Fibroblast of skin of abdomen (primary cell): ENCODE measurements around the gene COL12A1.
"Not testable (repeated sequence)": the region's sequence is repeated elsewhere in the genome, so short reads cannot be mapped to it uniquely, and the experiment has no call there.

Source experiments
- DNase-seq: peaks from one replicate; pipeline ENCODE4 v3.0.0-alpha.2; 2013

COL12A1 gene

GRCh38 chr6:75211920-75212590, 6.2 kb upstream of the COL12A1 start:
- no peak for DNase-seq

- peak; percentile 72 for DNase-seq
Observed at GRCh38 chr6:75210885-75211739, 5.3 kb upstream of the COL12A1 start.

GRCh38 chr6:75209184-75209723, 3.4 kb upstream of the COL12A1 start:
- no peak for DNase-seq

- DNase-seq = peak; percentile 87
Observed at GRCh38 chr6:75208298-75209183, 2.7 kb upstream of the COL12A1 start.

GRCh38 chr6:75206576-75207342, 906 bp upstream of the COL12A1 start:
- DNase-seq = no peak

GRCh38 chr6:75204959-75205775, 686 bp downstream of the COL12A1 start:
- DNase-seq = peak; percentile 85

GRCh38 chr6:75204217-75204958, 1.5 kb downstream of the COL12A1 start:
- peak; percentile 95 for DNase-seq

GRCh38 chr6:75203721-75204120, 2.1 kb downstream of the COL12A1 start:
- DNase-seq = peak; percentile 49

- DNase-seq = peak; percentile 42
Observed at GRCh38 chr6:75202676-75203131, 3.1 kb downstream of the COL12A1 start.

- peak; percentile 30 for DNase-seq
Observed at GRCh38 chr6:75201901-75202672, 3.8 kb downstream of the COL12A1 start.

GRCh38 chr6:75201021-75201420, 4.8 kb downstream of the COL12A1 start:
- DNase-seq = peak; percentile 21

- peak; percentile 26 for DNase-seq
Observed at GRCh38 chr6:75199889-75200288, 6.0 kb downstream of the COL12A1 start.

GRCh38 chr6:75196081-75196687, 9.7 kb downstream of the COL12A1 start:
- DNase-seq = peak; percentile 91

GRCh38 chr6:75188221-75188925, 17.5 kb downstream of the COL12A1 start:
- DNase-seq = no peak

GRCh38 chr6:75186581-75186980, 19.3 kb downstream of the COL12A1 start:
- DNase-seq = not testable (repeated sequence)

GRCh38 chr6:75183099-75183541, 22.7 kb downstream of the COL12A1 start:
- peak; percentile 72 for DNase-seq

GRCh38 chr6:75180864-75181263, 25.0 kb downstream of the COL12A1 start:
- DNase-seq = no peak

- no peak for DNase-seq
Observed at GRCh38 chr6:75178757-75179156, 27.1 kb downstream of the COL12A1 start.
